Inflammatory macrophage treated with lipopolysaccharide for 1 hour (primary cell): Measurements from ENCODE around the gene CNTNAP5.

ENCODE experiments used
- DNase-seq, 2 donors: peaks; one replicate each; pipeline ENCODE4 v3.0.0-alpha.2; 2020 to 2022

CNTNAP5 gene

GRCh38 chr2:124838406-124838805 lies 813.3 kb downstream of the CNTNAP5 start:
- DNase-seq = no peak

GRCh38 chr2:124867247-124867646 lies 842.2 kb downstream of the CNTNAP5 start:
- no peak for DNase-seq

- no peak for DNase-seq
Observed at GRCh38 chr2:124874219-124874618, 849.1 kb downstream of the CNTNAP5 start.

GRCh38 chr2:124874676-124875075 lies 849.6 kb downstream of the CNTNAP5 start:
- DNase-seq = no peak

- DNase-seq = no peak
Observed at GRCh38 chr2:124875627-124876244, 850.6 kb downstream of the CNTNAP5 start.

- no peak for DNase-seq
Observed at GRCh38 chr2:124877141-124877577, 852.1 kb downstream of the CNTNAP5 start.

- DNase-seq = no peak
Observed at GRCh38 chr2:124879640-124880039, 854.6 kb downstream of the CNTNAP5 start.

GRCh38 chr2:124880995-124881394 lies 855.9 kb downstream of the CNTNAP5 start:
- DNase-seq = no peak

GRCh38 chr2:124882423-124882822 lies 857.3 kb downstream of the CNTNAP5 start:
- DNase-seq = no peak

GRCh38 chr2:124883595-124883994 lies 858.5 kb downstream of the CNTNAP5 start:
- DNase-seq = no peak

- DNase-seq = no peak
Observed at GRCh38 chr2:124884315-124884714, 859.2 kb downstream of the CNTNAP5 start.

- no peak for DNase-seq
Observed at GRCh38 chr2:124886216-124886615, 861.1 kb downstream of the CNTNAP5 start.

GRCh38 chr2:124887466-124887865 lies 862.4 kb downstream of the CNTNAP5 start:
- no peak for DNase-seq

GRCh38 chr2:124888431-124888830 lies 863.3 kb downstream of the CNTNAP5 start:
- DNase-seq = no peak

- DNase-seq = no peak
Observed at GRCh38 chr2:124894199-124894598, 869.1 kb downstream of the CNTNAP5 start.

- DNase-seq = no peak
Observed at GRCh38 chr2:124898827-124899226, 873.7 kb downstream of the CNTNAP5 start.

GRCh38 chr2:124908411-124908810 lies 883.3 kb downstream of the CNTNAP5 start:
- DNase-seq = no peak

GRCh38 chr2:124911560-124911959 lies 886.5 kb downstream of the CNTNAP5 start:
- no peak for DNase-seq

GRCh38 chr2:124913868-124914267 lies 888.8 kb downstream of the CNTNAP5 start:
- no peak for DNase-seq

GRCh38 chr2:124915567-124915966 lies 890.5 kb downstream of the CNTNAP5 start:
- no peak for DNase-seq

- DNase-seq = no peak
Observed at GRCh38 chr2:124919296-124919695, 894.2 kb downstream of the CNTNAP5 start.

GRCh38 chr2:124920448-124920847 lies 895.4 kb downstream of the CNTNAP5 start:
- no peak for DNase-seq

GRCh38 chr2:124921191-124921590 lies 896.1 kb downstream of the CNTNAP5 start:
- no peak for DNase-seq

GRCh38 chr2:124923097-124923496 lies 898.0 kb downstream of the CNTNAP5 start:
- no peak for DNase-seq

- DNase-seq = no peak
Observed at GRCh38 chr2:124933883-124934282, 908.8 kb downstream of the CNTNAP5 start.
